PC-3 (cell line): Measurements from ENCODE around the gene DSCAM.

Source experiments
- EZH2 ChIP-seq: fragments of 300-600 bp; sonication (generic); IDR thresholded peaks from one replicate; pipeline ENCODE4 v1.6.1; 2017; ENCODE audit warnings: antibody characterized with exemption, mild to moderate bottlenecking, low read length; ENCODE audit not compliant: unreplicated experiment
- TF ChIP-seq, protein P1 (sequence below): fragments of 300-600 bp; sonication (generic); conservative IDR thresholded peaks from 2 replicates; pipeline ENCODE4 v1.5.1; 2017; ENCODE audit warnings: antibody characterized with exemption, low read depth, mild to moderate bottlenecking, low read length

DNA sequence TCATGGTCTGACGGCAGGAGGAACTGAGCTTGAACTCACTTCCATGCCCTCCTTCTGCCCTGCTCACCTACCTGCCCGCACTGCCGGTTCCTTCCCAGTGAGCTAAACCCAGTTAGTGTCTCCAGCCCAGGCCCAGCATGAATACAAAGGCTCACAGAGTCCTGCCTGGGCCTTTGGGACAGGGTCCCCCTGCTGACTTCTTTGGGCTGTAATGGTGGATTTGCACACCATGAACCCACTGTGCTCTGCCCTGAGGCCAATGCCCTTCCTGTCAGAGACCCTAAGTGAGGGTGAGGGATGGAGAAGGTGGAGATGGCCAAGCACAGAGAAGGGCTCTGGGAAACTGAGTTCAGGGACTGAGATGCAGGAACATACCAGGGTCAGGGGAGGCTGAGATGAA, 826.3 kb downstream of the DSCAM start:
- TF ChIP-seq, protein P1, sequence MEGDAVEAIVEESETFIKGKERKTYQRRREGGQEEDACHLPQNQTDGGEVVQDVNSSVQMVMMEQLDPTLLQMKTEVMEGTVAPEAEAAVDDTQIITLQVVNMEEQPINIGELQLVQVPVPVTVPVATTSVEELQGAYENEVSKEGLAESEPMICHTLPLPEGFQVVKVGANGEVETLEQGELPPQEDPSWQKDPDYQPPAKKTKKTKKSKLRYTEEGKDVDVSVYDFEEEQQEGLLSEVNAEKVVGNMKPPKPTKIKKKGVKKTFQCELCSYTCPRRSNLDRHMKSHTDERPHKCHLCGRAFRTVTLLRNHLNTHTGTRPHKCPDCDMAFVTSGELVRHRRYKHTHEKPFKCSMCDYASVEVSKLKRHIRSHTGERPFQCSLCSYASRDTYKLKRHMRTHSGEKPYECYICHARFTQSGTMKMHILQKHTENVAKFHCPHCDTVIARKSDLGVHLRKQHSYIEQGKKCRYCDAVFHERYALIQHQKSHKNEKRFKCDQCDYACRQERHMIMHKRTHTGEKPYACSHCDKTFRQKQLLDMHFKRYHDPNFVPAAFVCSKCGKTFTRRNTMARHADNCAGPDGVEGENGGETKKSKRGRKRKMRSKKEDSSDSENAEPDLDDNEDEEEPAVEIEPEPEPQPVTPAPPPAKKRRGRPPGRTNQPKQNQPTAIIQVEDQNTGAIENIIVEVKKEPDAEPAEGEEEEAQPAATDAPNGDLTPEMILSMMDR = no peak
- no peak for TF ChIP-seq EZH2
